Fibroblast of mammary gland (primary cell): ENCODE results near the gene GIT2.
A peak's percentile ranks its signal among the peaks of the same experiment; 100 is the strongest.

Source experiments
- DNase-seq: peaks from one replicate; pipeline ENCODE4 v3.0.0-alpha.2; 2010; ENCODE audit warnings: low read depth
- H3K4me3 ChIP-seq: 2 replicates; pipeline ENCODE4 v1.5.1; 2011; ENCODE audit warnings: low read depth, mild to moderate bottlenecking, low read length, moderate library complexity; ENCODE audit not compliant: control insufficient read depth
- TF ChIP-seq, protein P1 (sequence below): conservative IDR thresholded peaks from 2 replicates; pipeline ENCODE4 v1.5.1; 2011; ENCODE audit warnings: low read depth, low read length, inconsistent platforms; ENCODE audit not compliant: control insufficient read depth, insufficient read depth

The GIT2 gene

DNA sequence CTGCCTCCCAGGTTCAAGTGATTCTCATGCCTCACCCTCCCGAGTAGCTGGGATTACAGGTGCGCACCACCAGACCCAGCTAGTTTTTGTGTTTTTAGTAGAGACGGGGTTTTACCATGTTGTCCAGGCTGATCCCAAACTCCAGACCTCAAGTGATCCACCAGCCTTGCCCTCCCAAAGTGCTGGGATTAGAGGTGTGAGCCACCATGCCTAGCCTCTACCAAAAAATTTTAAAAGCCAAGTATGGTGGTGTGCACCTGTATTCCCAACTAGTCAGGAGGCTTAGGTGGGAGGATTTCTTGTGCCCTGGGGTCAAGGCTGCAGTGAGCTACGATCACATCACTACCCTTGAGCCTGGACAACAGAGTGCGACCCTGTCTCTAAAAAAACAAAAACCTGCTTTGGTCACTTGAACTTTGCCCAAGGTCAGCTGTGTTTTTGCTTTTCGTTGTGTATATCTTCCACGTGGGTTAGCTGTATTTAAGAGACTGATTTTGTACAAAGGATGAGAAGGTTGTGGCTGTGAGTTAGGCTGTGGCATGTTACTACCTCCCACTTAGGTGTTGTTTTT is 39.5 kb upstream of the GIT2 start:
- DNase-seq: no peak
- TF ChIP-seq, protein P1, sequence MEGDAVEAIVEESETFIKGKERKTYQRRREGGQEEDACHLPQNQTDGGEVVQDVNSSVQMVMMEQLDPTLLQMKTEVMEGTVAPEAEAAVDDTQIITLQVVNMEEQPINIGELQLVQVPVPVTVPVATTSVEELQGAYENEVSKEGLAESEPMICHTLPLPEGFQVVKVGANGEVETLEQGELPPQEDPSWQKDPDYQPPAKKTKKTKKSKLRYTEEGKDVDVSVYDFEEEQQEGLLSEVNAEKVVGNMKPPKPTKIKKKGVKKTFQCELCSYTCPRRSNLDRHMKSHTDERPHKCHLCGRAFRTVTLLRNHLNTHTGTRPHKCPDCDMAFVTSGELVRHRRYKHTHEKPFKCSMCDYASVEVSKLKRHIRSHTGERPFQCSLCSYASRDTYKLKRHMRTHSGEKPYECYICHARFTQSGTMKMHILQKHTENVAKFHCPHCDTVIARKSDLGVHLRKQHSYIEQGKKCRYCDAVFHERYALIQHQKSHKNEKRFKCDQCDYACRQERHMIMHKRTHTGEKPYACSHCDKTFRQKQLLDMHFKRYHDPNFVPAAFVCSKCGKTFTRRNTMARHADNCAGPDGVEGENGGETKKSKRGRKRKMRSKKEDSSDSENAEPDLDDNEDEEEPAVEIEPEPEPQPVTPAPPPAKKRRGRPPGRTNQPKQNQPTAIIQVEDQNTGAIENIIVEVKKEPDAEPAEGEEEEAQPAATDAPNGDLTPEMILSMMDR: no peak
- H3K4me3 ChIP-seq: no peak overlapping the region

DNA sequence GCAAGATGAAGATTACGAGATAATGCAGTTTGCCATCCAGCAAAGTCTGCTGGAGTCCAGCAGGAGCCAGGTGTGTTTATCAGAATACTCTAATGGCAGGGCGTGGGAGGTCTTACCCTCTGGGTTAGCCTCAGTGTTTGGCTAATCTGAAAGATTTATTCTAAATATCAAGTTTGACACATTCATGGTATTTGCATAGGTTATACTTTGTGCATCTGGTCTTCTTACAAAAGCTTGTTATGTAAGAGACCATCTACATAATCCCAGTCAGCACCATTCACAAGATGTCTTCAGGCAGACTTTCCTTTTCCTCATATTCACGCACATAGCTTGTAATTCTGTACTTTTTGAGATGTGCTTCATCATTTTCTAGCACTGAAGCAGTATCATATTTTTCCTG is 37.7 kb upstream of the GIT2 start:
- no peak for DNase-seq
- TF ChIP-seq, protein P1: no peak
- H3K4me3 ChIP-seq: no peak overlapping the region

DNA sequence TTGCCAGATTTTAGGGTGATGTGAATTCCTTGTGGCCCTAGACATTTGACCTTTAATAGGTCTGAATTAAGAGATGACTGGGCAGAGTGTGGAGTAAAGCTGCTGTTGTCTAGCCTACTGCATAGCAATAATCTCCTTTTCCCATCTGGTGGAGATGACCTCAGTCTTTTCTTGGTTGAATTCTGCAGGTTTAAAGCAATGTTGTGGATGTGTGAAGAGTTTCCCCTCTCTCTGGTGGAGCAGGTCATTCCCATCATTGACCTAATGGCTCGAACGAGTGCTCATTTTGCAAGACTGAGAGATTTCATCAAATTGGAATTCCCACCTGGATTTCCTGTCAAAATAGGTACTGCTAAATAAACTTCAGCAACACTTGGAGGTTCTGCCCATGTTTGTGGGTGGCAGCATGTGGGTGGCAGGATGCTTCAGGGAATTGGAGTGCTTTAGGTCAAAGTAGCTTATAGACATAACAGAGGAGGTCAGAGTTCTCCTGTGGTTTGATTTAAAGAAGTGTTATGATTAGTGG is 33.2 kb upstream of the GIT2 start:
- no peak overlapping the region for H3K4me3 ChIP-seq
- TF ChIP-seq, protein P1: no peak
- DNase-seq: no peak

DNA sequence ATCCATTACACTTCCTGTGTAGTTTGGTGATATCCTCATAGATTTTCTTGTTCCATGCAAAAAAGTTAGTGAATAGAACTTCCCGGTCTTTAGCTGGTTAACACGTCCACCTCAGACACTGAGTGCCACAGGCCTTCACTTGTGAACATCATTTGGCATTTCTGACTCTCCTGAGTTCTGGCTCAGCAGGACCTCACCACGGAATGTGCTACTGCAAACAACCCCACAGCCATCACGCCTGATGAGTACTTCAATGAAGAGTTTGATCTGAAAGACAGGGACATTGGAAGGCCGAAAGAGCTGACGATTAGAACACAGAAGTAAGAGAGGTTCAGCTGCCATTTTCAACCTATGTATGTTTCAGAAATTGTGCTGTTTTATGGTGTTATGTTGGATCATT is 32.2 kb upstream of the GIT2 start:
- DNase-seq: no peak
- H3K4me3 ChIP-seq: no peak overlapping the region
- TF ChIP-seq, protein P1: no peak

DNA sequence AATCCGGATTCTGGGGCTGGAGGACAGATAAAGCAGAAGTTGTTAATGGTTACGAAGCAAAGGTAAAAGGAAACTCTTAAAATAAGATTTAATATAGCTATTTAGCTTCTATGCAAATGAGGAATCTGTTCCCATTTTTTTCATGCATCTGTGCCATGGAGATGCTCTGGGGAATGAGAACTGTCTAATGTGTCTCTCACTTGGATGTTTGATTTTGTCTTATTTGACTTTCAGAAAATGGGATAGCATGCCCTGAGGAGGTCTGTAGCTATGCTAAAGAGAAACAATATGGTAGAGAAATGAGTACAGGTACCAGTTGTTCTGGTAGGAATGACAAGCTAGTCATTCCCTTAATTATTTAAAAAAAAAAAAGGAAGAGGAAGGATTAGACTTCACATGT is 27.9 kb upstream of the GIT2 start:
- DNase-seq: no peak
- TF ChIP-seq, protein P1: no peak
- no peak overlapping the region for H3K4me3 ChIP-seq

DNA sequence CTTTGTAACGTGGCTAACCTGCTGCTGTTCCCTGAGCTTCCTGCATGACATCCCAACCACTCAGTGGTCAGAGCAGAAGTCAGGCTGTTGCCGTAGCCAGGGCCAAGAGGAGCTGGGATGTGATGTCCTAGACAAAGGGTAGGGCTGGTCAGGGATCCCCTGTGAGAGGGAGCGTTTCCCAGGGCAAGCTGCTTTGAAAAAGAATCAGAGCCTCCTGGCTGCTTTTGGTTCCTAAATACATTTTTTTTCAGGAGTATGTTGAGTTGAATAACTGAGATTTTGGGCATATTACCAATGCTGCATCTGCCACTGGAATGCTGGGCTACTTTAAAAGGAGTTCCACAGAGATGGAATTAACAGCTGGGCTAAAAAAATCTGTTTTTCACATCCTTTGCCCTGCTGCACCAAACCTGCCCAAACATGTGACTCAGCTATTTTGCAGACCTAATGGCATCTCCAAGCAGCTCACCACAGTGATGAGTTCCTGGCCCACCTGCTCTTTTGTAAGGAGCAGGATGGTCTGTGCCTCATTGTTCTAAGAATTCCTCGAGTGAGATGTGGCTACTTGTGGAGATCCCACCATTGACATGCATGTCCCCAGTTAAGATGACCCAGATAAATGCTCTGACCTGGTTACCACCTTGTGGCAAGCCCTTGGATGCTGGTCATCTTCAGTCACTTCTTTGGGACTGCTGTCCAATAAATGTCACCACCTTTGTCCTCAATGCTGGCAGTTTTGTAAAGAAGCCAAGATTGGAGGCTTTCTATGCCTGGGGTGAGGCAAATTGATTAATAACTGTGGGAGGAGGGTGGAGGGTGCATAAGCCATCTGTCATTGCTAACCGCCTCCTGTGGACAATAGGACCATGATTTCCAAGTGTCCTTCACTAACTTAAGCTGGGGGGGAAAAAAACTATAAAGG is 27.2 kb upstream of the GIT2 start:
- DNase-seq: peak; percentile 48
- H3K4me3 ChIP-seq: no peak overlapping the region
- TF ChIP-seq, protein P1: no peak
